Activated T-cell treated with anti-CD3 and anti-CD28 coated beads, Interleukin-2, amount 50 U/mL, for 48 hours (primary cell): Measurements from ENCODE around the gene ZNF385D.

Experiments used
- DNase-seq, 2 experiments: peaks; one replicate each; pipeline ENCODE4 v3.0.0-alpha.2; 2020

ZNF385D gene

DNA sequence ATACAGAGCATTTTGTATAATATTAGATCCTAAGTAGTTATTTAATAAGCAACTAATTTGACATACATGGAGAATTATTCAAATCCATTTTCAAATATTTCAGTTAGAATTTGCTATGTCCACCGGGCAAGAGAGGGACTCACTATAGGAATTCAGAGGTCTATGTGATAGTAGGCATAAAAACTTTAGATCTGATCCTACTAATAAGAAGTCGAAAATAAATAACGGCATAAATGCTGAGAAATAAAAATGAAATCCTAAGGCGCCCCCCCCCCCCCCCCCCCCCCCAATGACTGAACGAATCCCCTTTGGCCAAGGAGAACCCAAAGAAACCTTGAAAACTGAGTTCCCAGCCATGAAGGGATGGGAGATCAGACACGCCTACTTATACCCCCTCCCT lies 80.6 kb downstream of the ZNF385D start:
- no peak for DNase-seq

DNA sequence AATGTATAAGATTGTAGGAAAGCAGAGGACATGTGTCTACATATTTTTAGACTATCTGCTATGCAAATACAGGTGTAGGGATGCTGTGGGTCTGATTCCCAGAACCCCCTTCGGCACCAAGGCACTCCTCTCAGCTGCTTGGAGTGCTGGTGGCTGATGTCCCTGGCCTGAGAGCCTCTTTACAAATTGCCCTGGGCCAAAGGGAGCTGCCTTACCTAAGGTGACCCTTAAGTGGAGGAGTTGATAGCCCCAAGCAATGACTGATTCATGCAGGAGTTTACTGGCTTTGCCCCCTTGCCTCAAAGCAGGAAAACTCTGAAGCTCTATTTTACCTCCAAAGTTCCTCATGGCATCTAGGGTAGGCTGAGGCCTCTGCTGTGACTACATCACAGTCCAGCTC lies 83.0 kb downstream of the ZNF385D start:
- no peak for DNase-seq

- DNase-seq = no peak
Observed at GRCh38 chr3:21665444-21666100, 85.4 kb downstream of the ZNF385D start.

DNA sequence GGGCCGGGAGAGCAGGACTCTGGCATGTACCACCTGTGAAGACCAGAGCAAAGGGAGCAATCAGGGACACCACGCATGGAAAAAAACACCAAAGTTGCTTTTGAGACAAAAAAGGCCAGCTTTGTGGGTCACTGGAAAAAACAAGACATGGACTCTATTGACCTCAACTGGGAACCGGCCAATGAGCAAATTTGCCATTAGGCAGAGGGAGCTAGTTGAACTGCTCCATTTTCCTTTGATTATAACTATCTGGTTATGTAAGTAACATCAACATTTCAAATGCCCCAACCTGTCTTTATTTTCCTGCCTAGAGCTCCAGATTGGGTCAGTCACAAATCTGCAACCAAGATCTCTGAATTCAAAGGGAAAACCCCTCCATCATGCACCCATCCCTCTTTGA lies 86.0 kb downstream of the ZNF385D start:
- DNase-seq = no peak

DNA sequence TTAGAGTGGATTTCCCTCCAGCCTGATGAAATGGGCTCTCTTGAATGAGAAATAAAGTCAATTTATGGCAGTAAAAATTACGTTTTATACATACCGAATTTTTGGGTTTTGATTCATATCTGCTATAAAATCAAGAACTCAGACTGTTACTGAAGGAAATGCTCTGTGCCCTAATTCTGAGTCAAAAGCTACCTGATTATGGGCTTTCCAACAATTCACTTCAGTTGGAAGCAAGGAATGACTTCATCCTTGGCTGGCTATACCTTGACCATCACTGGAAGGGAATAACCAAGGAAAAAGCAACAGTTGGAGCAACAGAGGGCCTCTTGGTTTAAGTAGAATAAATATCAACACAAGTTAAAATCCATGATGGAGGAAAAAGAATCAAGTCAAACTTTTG lies 88.6 kb downstream of the ZNF385D start:
- DNase-seq = no peak

GRCh38 chr3:21654662-21655061 lies 96.3 kb downstream of the ZNF385D start:
- no peak for DNase-seq

GRCh38 chr3:21654241-21654640 lies 96.8 kb downstream of the ZNF385D start:
- DNase-seq = no peak

GRCh38 chr3:21649519-21649918 lies 101.5 kb downstream of the ZNF385D start:
- DNase-seq = no peak

- DNase-seq = no peak
Observed at GRCh38 chr3:21647961-21648360, 103.0 kb downstream of the ZNF385D start.

DNA sequence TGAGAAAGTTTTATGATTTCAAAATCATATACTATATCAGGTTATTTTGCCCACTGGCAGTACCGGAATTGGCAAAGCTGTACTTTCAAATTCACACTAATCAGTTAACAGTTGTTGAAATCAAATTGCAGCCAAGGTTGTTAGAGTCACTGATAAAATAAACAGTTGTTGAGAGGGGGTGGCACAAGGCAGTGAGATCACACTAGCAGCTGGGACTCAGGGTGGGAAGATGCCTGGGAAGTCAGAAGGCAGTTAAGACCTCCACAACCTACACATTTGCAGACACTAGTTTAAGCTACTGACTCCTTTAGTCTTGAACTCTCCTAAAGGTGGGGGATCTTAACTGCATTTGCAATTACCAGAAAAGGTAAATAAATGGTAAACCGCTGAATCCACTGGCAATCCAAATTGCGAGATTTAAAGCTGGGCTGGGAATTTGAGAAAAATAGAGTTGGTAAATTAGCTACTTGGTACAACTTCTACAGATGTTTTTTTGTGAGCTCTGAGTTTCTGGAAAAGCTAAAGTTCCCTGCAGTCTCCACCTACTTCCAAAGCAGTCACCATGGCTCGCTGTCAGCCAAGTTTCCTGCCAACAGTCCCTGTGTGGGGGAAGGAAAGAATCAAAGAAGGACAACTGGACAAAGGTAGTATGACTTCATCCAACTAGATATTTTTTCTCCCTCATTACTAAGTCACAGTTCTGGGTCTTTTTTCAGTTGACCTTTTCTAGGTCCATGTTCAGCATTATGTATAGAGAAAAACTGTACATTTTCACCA lies 105.7 kb downstream of the ZNF385D start:
- no peak for DNase-seq

DNA sequence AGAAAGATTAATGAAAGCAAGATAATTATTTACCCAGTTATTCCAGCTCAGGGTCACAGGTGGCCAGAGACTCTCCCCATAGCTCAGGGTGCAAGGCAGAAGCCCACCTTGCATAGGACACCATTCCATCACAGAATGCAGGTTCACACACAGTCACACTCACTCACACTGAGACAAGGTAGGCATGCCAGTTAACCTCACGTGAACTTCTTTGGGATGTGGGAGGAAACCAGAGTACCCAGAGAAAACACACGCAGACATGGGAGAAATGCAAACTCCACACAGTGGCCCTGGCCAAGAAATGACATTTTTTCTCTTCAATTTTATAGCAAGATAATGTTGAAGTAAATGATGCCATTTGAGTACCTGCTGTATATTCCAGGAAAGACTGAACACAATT lies 106.7 kb downstream of the ZNF385D start:
- DNase-seq = no peak

- no peak for DNase-seq
Observed at GRCh38 chr3:21643752-21644151, 107.3 kb downstream of the ZNF385D start.

GRCh38 chr3:21642433-21642832 lies 108.6 kb downstream of the ZNF385D start:
- DNase-seq = no peak

- DNase-seq = no peak
Observed at GRCh38 chr3:21641959-21642358, 109.1 kb downstream of the ZNF385D start.

DNA sequence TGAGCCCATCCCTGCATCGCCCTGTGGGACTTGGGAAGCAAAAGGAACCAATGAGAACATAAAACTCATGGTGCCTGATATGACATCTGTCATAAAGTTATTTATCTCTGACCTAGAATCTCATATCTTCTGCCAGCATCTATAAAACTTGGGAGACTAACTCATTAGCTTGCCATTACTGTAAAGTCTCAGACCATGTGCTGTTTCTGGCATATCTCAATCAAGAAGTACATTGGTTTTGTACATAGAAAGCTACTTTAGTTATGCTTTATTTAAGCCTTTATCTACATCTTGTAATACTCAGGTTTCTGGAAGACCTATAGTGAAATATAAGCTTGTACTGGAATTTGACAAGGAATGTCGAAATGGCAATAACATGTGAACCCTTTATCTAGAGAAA lies 112.5 kb downstream of the ZNF385D start:
- no peak for DNase-seq

DNA sequence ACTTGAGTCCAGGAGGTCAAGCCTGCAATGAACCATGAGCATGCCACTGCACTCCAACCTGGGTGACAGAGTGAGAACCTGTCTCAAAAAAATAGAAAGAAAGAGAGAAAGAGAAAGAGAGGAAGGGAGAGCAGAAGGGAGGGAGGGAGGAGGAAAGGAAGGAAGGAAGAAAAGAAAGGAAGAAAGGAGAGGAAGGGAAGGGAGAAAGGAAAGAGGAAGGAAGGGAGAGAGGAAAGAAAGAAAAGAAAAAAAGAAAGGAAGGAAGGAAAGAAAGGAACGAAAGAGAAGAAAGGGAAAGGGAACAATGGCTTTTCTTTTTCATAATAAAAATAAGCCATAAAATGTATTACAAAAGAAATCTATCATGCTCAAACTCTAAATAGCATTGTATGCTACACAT lies 116.9 kb downstream of the ZNF385D start:
- no peak for DNase-seq

DNA sequence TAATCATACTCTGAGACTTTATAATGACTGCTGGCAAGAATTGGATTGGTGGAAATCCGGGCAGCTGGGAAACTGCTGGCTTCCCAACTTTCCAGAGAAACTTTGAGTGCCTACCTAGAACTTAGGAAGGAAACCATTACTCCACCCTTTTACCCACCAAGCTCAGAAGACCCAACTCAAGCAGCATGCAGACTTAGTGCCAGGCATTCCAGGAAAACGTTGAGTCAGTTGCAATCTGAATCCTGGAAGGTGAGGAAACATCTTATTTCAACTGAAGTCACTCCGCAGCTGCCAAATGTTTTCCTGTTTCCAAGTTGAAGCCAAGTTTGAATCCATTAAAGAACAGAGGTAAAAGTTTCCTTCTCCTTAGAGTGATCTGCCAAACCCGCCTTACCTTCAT lies 126.5 kb downstream of the ZNF385D start:
- DNase-seq = no peak

- no peak for DNase-seq
Observed at GRCh38 chr3:21621181-21621651, 129.8 kb downstream of the ZNF385D start.

GRCh38 chr3:21620511-21621155 lies 130.4 kb downstream of the ZNF385D start:
- DNase-seq = no peak

DNA sequence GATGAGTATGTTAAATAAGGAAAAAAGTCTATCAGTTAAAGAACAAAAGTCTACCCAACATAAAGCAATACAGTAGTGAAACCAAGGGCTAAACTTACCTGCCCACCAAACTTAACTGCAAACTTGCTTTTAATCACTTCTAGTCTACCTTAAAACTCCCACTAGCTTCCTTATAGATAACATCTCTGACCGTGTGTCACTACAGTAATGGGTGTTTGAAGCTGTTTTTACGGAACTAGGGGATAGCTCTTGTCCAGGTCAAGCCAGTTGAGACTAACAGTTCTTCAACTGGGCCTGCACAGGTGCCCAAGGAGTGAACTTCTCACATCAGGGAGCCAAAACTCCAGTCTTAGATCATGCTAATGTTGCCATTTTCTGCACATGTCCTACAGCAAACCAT lies 132.3 kb downstream of the ZNF385D start:
- DNase-seq = no peak

- DNase-seq = no peak
Observed at GRCh38 chr3:21613372-21614070, 137.5 kb downstream of the ZNF385D start.

DNA sequence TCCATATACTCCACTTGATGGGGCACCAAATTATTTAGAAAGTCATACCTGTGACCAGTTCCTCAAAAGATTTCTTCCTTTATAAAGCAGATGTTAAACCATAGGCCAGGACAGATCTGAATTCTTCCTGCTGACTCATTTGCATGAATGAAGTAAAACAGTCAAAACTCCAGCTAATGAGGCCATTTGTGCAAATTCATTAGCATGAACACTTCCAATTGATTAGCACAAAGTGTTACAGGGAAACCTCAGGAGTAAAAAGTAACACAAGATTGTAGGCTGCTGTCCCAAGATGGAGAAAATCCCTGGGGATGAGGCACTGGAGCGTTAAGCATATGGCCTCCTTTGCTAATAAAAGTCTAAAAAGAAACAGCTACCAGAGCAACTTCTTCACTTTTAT lies 149.8 kb downstream of the ZNF385D start:
- no peak for DNase-seq

- no peak for DNase-seq
Observed at GRCh38 chr3:21599890-21600289, 151.1 kb downstream of the ZNF385D start.
